Kidney glomerular epithelial cell (primary cell): ENCODE results near the gene TRIM74.
"Not testable (repeated sequence)": the region's sequence is repeated elsewhere in the genome, so short reads cannot be mapped to it uniquely, and the experiment has no call there.

Source experiments
- DNase-seq: peaks from one replicate; lab custom pipeline; 2025; lab: John Stamatoyannopoulos, UW

Gene TRIM74

DNA sequence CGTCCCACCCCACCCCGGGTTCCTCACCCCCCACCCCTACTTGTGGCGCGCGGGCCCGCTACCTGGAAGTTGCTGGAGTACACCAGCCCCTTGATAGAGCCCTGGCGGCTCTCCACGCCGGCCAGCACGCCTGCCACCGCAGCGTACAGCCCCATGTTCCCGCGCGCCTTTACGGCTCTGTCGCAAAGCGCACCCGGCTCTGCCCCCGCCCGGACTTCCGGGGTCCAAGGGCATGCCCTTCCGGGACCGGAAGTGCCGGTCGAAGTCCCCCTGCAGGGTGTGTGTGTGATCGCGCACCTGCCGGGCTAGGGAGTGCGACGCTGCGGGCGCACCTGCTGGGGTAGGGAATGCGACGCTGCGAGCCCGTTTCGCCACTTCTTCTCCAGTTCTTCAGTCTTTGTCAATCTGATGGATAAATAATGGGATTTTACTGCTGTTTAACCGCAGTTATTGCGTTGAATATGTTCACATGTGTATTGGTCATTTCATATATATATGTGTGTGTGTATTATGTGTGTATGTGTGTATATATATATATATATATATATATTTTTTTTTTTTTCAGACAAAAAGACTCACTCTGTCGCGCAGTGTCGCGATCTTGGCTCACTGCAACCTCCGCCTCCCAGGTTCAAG lies 14.6 kb downstream of the TRIM74 start:
- not testable (repeated sequence) for DNase-seq

GRCh38 chr7:72953901-72954562 lies 15.2 kb downstream of the TRIM74 start:
- DNase-seq = not testable (repeated sequence)

- DNase-seq = not testable (repeated sequence)
These were observed 18.8 kb downstream of the TRIM74 start for GRCh38 chr7:72950432-72950831.

DNA sequence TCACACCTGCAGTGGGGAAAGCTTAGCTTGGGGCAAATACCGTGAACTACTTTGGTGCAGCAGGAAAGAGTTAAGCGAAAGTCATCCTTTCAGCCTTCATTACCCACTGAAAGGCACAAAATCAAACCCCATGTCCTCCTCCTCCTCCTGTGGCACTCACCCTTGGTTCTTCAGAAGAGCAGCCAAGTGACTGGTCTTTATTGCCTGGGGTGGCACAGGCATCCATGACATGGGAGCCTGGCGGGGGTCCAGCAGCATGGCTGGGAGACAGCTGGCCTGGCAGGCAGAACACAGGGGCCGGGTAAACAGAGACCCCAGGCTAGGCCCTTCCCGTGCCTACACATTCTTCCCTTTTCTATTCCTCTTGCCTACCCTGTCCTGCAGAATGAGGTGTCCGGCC lies 19.6 kb downstream of the TRIM74 start:
- not testable (repeated sequence) for DNase-seq

DNA sequence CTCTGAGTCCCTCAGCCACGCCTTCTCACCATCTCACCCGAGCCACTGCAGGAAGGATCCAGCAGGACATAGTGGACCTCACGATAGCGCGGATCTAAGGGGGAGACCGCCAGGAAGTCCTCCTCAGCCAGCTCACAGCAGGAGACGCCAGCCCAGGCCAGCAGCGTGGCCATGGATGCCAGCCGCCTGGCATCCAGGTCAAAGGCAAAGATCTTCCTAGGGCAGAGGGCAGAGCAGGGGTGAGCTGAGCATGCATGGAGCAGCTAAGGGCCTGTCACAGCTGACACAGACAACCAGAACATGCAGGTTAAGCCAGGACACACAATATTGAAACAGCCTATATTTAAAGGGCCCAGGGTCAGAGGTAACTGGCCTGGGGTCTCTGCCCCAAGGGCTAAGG lies 20.0 kb downstream of the TRIM74 start:
- not testable (repeated sequence) for DNase-seq

DNA sequence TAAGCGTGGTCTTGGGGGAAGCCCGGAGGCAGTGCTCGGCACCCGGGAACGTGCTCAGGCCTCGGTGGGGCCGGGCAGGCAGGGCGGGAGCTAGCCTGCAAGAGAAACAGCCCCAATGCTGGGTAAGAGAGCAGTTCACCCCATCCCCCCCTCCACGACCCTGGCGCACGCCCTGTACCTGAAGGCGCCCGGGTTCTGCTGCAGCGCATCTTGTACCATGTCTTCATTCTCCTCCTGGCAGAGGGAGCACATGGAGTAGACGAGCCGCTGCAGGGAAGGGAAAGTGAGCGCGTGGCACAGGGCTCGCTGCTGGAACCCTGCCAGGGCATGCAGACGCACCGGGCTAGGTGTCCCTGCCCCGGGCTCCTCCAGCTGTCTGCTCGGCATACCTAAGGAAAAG lies 20.6 kb downstream of the TRIM74 start:
- DNase-seq = not testable (repeated sequence)

- DNase-seq = not testable (repeated sequence)
These were observed 23.0 kb downstream of the TRIM74 start for GRCh38 chr7:72946130-72946745.

DNA sequence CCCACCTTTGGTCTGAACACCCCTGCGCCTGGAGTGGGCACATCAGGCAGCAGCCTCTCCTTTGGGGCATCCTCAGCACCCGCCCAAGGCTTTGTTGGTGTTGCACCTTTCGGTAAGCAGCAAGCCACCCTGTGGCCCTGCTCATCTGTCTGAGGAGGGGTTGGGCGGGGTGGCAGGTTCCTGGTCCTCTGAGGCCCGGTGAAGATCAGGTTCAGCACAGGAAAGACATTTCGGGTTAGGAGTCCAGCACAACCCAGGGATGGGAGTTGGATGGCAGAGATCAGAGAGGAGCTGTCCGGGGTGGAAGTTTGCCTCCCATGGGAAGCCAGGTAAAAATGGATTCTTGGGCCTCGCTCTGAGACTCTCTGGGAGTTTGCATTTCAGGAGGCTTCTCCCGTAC lies 23.7 kb downstream of the TRIM74 start:
- DNase-seq = not testable (repeated sequence)

- not testable (repeated sequence) for DNase-seq
These were observed 24.3 kb downstream of the TRIM74 start for GRCh38 chr7:72944937-72945336.

GRCh38 chr7:72942956-72943355 lies 26.3 kb downstream of the TRIM74 start:
- not testable (repeated sequence) for DNase-seq

DNA sequence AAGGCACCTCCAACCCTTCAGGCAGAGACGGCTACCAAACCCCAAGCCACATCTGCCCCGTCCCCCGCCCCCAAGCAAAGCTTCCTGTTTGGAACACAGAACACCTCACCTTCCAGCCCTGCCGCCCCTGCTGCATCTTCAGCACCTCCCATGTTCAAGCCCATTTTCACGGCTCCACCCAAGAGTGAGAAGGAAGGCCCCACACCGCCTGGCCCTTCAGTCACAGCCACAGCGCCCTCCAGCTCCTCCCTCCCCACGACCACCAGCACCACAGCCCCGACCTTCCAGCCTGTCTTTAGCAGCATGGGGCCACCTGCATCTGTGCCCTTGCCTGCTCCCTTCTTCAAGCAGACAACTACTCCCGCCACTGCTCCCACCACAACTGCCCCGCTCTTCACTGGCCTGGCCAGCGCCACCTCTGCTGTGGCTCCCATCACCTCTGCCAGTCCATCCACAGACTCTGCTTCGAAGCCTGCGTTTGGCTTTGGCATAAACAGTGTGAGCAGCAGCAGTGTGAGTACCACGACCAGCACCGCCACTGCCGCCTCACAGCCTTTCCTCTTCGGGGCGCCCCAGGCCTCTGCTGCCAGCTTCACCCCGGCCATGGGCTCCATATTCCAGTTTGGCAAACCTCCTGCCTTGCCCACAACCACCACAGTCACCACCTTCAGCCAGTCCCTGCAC lies 27.1 kb downstream of the TRIM74 start:
- not testable (repeated sequence) for DNase-seq

GRCh38 chr7:72928216-72928615 lies 41.0 kb downstream of the TRIM74 start:
- not testable (repeated sequence) for DNase-seq

DNA sequence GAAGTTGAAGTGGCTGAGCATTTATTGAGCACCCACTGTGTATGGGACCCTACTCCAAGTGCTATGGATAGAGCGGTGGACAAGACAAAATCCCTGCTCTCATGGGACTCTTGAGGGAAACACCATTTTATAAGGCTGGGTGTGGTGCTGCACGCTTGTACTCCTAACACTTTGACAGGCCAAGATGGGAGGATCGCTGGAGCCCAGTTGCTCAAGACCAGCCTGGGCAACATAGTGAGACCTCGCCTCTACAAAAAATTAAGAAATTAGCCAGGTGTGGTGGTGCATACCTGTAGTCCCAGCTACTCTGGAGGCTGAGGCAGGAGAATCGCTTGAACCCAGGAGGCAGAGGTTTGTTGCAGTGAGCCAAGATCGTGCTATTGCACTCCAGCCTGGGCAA lies 41.5 kb downstream of the TRIM74 start:
- DNase-seq = not testable (repeated sequence)

GRCh38 chr7:72925546-72926120 lies 43.6 kb downstream of the TRIM74 start:
- DNase-seq = no peak

DNA sequence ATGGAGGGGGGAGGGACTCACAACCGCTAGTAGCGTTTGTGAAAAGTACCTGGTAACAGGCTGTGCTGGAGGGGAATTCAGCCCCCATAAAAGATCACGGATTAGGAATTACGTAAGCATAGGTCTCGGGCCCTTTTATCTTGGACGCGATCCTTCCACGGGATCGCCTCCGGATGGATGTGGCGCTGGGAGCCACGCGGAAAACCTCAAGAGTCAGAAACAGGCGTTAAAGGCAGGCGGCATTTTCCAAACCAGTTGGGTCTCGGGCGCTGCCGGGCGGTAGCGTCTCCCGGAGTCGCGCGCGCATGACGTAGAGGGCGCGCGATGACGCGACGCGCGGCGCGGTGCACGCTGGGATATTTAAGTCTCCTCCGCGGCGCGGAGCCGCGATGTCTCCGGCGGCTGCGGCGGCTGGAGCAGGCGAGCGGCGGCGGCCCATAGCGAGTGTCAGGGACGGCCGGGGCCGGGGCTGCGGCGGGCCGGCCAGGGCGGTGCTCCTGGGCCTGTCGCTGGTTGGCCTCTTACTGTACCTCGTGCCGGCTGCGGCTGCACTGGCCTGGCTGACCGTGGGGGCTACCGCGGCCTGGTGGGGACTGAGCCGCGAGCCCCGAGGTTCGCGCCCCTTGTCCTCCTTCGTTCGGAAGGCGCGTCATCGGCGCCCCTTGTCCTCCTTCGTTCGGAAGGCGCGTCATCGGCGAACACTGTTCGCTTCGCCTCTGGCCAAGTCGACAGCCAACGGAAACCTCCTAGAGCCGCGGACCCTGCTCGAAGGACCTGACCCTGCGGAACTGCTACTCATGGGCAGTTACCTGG lies 44.3 kb downstream of the TRIM74 start, which contains the start of gene POM121:
Gene POM121 (plus strand): TSS at position 363 of the 813 bp plus-strand sequence. CDS start 27 bp downstream, at position 390.
- peak; percentile 70 for DNase-seq

DNA sequence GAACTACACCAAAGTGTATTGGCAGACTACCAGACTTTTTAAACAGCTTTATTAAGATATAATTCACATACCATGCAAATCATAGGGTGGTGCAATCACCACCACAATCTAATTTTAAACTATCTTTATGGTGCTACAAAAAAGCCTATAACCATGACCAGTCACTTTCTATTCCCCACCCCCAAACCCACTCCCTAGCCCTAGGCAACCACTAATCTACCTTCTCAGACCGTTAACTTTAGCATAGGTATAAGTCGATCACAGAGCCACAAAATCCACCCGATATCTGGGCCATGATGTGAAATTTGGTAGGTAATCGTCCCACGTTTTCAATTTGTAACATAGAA lies 44.9 kb downstream of the TRIM74 start:
- DNase-seq = no peak

DNA sequence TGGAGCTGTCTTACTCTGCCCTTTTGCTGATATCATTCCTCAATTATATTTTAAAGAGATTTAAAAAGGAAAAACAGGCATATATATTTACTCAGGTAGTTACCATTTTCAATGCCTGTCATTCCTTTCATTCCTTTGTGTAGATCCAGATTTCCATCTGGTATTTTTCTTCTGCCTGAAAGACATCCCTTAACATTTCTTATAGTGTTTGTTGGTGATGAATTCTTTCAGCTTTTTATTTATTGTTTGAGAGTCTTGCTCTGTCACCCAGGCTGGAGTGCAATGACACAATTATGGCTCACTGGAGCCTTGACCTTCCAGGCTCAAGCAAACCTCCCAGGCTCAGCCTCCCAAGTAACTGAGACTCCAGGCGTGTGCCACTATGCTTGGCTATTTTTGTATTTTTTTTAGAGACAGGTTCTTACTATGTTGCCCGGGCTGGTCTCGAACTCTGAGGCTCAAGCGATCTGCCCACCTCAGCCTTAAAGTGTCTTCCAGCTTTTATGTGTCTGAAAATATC lies 50.0 kb downstream of the TRIM74 start:
- DNase-seq = no peak

- DNase-seq = peak; percentile 25
These were observed 54.3 kb downstream of the TRIM74 start for GRCh38 chr7:72914756-72915525.

GRCh38 chr7:72913750-72914149 lies 55.5 kb downstream of the TRIM74 start:
- not testable (repeated sequence) for DNase-seq

DNA sequence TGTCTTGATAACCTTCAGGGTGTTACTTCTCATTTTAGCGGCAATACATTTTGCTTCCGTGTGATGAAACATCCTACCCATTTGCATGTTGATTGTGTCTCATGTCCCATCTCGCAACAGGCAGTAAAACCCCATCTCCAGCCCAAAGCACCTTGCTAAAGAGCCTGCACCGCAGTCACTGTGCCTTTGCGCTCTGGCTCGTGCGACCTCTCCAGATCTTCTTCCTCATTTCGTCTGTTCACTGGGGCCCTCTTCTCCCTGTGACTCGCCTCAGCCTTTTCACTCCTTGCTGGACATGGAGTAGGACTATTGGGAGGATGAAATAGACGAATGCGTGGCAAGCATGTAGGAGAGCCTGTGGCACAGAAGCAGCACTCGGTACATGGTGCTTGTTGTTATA lies 57.9 kb downstream of the TRIM74 start:
- not testable (repeated sequence) for DNase-seq
